GM19455 (cell line): ENCODE results near the gene TBC1D10A.

Experiments
- ATAC-seq: cut with Tn5 transposase; IDR thresholded peaks from one replicate; pipeline ENCODE4 v1.9.1; 2021; ENCODE audit not compliant: unreplicated experiment

The TBC1D10A gene

DNA sequence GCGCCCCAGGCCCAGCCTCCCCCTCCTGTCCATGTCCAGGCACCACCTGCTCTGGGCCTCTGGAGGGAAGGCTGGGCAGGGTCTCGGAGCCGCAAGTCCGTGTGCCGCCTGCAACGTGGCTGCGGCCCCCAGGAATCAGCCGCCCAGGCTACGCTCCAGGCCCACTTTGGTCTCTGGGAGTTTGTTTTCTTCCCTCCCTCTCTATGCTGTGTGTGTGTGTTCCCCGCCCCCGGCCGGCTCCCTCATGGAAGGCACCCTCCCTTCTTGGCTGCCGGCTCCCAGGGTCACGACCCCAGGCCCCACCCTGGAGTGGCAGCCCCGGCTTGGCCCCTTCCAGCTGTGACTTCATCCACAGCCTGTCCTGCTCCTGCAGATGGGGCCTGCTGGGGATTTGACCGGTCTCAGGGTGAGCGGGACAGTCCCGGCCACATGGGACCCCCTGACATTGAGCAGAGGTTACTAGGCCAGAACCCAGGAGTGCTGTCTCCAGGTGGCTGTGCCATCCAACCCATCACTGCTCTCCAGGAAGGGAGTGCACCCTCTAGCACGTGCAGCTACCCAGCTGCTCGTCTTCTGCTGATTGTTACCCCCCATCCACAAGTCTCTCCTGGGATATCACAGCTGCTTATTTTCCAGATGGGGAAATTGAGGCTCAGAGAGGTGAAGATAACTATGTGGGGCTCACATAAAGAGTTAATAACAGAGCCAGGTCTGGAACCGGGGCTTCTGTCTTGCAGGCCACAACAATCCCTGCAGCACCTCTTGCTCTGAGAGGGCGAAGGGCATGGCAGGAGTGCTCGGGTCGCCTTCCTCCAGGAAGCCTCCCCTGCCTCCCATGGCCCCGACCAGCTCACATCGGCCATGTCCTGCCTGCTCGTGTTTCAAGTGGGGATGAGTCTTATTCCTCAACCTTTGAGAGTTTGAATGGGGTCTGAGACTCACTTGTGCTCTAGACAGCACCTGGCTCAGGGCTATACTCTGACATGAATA, 77.4 kb downstream of the TBC1D10A start:
- no peak for ATAC-seq

DNA sequence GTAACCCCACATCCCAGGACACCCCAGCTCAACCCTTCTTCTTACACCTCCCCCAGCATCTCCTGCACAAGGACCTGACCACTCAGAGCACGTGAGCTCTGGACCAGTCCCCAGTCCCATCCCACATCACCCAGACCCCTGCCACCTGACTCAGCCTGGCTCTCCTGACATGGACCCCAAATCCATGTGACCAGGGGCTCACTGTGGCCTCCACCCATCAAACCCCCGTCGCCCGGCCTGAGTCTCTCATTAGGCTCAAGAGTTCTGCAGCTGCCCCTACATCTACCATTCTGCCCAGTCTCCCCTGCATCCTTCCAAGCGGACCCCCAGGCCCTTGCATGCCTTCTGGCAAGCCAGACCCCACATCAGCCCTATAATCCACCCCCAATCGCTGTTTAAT, 78.3 kb downstream of the TBC1D10A start:
- ATAC-seq: no peak

DNA sequence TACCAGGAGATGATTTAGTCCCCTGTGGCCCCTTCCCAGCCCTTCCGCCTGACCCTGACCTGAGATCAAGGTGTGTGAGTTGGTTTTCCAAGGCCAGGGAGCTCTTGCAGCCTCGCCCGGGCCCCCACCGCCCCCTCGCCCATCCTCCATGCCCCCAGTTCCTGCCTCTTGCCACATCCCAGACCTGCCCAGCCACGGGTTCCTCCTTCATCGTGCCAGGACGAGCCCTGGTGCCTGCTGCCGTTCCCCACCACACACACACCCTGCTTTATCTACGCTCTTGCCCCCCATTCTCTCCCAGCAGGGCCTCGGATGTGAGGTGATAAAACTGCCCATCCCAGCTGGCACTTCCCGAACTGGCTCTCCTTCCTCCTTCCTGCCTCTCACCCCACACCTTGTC, 78.8 kb downstream of the TBC1D10A start:
- no peak for ATAC-seq

DNA sequence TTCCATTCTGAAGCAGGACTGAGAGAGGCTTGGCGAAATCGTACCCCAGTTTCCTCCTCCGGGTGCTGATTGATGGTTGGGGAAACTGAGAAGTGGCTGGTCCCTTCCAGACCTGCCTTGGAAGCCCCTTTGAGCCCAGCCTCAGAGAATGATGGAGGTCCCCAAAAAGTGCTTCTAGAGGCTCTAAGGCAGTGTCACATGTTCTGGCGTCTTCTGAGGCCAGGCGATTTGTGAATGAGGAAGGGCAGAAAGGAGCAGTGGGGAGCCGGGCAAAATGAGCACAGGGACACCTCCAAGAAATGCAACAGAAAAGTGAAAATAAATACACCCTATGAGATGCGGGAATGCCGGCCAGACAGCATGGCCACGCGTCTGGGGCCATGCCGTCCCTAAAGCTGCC, 79.2 kb downstream of the TBC1D10A start:
- no peak for ATAC-seq

DNA sequence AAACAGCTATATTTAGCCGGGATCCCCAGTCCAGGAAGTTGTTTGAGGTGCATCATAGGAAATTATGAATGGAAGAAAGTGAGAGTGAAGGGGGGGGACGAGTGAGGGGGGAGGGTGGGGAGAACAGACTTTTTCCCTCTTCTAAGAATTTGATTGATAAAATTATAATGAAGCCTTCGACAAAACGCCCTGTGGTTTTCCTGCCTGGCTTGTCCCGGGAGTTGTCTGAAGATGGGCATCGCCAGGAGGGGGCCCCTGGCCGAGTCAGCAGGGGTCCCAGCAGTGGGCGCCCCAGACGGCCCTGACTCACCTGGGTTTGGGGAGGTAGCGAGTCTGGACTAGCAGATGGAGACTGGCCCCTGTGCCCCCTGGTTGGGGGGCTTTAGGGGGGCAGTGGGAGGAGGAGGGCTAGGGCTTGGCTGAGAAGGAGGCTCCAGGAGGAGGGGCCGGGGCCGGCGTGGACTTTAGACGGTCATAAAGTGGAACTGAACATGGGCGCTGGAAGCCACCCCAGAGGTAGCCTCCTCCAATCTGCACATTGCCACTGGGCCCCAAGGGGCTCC, 79.8 kb downstream of the TBC1D10A start:
- no peak for ATAC-seq

DNA sequence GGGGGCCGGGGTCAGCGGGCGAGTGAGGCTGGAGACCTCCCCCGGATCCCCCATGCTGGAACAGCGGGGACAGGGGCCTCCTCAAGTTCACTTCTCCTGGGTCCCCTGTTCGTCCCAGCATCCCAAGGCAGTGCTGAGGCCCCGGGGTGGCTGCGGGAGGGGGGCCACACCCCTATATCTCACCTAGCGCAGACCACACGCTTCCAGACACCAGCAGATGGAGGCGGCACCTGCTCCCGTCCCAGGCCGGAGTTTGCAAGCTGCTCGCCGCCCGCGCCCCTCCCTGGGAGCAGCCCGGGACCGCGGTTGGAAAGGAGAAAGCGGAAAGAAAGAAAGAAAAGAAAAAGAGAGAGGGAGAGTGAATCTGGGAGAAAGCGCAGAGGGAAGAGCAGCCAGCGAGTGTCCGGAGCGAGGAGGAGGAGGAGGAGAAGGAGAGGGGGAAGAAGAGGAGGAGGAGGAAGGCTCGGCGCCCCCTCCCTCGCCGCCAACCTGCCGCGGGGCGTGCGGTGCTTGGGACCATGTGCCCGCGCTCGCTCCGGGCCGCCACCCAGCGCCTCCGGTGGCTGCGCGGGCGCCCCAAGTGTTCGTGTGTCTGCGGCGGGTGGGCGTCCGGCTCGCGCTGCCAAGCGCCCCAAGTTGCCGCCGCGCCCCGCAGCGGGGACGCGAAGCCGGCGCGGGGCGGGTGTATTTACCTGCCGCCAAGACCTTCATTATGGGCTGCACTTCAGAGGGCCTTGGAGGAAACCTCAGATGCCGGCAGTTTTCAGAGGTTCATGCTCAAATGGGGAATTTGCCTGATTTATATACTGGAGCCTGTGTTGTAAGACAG, 80.5 kb downstream of the TBC1D10A start, which contains the start of gene LIF:
Gene LIF, minus strand, starts transcription at position 775 of the 829 bp plus-strand sequence. Its CDS starts 64 bp downstream, at position 711.
- ATAC-seq: no peak

DNA sequence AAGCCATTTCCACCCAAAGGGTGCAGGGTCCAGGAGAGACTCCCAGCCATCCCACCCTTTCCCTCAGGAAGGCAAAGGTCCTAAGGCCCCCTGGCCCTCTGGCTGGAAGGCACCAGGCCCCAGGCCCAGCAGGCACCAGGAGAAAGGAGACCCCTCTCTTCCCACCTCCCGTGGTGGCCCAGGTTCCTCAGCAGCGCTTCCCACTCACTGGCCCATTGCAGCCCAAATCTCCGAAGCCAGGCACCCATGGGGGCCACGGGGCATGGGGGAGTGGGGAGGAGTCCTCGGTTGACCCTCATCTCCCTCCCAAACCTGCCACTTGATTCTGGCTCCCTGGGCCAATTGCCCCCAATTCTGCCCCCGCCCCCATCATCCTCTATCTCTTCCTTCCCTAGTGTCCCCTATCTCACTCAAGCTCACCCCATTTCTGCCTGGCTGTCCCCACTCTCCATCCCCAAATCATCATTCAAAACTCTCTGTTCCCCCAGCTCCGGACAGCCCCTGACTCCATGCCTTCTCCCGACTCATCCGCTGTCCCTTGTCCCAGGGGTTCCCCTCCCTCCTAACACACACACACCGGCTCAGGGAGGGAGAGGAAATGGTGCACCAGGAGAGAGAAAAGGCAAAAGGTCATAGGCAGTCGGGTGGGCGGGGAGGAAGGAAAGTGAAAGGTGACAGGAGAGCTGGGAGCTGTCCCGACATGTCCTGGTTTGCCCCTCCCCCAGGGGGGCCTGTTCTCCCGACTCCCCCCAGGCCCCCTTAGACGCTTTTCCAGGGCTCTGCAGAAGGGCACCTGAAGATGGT, 81.4 kb downstream of the TBC1D10A start:
- ATAC-seq: no peak

DNA sequence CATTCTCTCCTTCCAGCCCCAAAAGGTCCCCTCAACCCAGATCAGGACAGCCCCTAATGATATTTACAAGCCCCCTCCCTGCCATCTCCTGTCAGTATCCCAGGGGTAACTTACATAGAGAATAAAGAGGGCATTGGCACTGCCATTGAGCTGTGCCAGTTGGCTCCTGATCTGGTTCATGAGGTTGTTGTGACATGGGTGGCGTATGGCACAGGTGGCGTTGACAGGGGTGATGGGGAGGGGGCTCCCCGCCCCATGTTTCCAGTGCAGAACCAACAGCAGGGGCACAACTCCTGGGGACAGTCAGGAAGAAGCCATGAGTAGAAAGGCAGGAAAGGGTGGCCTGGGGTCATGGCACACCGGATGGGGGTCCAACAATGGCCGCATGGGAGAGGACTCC, 82.1 kb downstream of the TBC1D10A start:
- ATAC-seq: no peak

DNA sequence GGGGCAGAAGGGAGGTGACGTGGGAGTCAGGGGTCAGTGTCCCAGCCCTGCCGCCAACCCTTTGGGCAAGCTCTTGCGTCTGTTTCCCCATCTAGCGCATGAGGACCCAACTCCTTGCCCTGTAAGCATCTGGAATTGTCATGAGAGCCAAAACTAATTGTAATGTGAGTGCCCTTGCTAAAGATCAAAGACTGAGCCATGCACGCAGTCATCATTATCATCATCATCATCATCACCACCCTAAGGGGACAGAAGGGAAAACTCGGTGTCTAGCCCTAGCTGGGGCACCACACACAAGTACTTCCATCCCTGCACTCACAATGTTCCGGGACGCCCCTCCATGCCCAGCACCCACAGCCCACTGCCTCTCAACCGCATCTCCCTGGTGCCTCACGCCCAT, 82.7 kb downstream of the TBC1D10A start:
- ATAC-seq: no peak

DNA sequence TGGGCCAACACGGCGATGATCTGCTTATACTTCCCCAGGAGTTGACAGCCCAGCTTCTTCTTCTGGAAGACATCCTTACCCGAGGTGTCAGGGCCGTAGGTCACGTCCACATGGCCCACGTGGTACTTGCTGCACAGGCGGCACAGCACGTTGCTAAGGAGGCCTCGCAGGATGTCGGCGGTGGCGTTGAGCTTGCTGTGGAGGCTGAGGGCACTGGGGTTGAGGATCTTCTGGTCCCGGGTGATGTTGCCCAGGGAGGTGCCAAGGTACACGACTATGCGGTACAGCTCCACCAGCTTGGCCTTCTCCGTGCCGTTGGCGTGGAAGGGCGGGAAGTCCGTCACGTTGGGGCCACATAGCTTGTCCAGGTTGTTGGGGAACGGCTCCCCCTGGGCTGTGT, 83.1 kb downstream of the TBC1D10A start:
- ATAC-seq: no peak
